Smooth muscle cell (in vitro differentiated cells): ENCODE data around the gene ECE1. TPM values are rescaled to one million over a fixed set of nuclear protein-coding genes. Genes with fewer than 3 reads are reported as not detected.
A peak's percentile ranks its signal among the peaks of the same experiment; 100 is the strongest.

Experiments used
- DNase-seq: peaks from one replicate; lab custom pipeline; 2025; ENCODE audit not compliant: unreplicated experiment; lab: John Stamatoyannopoulos, UW
- H2AFZ ChIP-seq: fragments of 200-600 bp; sonication (generic); 2 replicates; pipeline ENCODE4 v1.6.0; 2016; ENCODE audit warnings: antibody characterized with exemption, low read depth, mild to moderate bottlenecking
- H3F3A ChIP-seq: fragments of 200-600 bp; sonication (generic); 2 replicates; pipeline ENCODE4 v1.6.0; 2017; ENCODE audit warnings: antibody characterized with exemption, low read depth
- H3K27ac ChIP-seq: fragments of 200-600 bp; sonication (generic); 2 replicates; pipeline ENCODE4 v1.5.1; 2016; ENCODE audit warnings: low read depth, mild to moderate bottlenecking
- H3K27me3 ChIP-seq: fragments of 200-600 bp; sonication (generic); 2 replicates; pipeline ENCODE4 v1.6.1; 2016; ENCODE audit warnings: low read depth, mild to moderate bottlenecking
- H3K36me3 ChIP-seq: fragments of 200-600 bp; sonication (generic); 2 replicates; pipeline ENCODE4 v1.5.1; 2016; ENCODE audit warnings: low read depth
- H3K4me1 ChIP-seq: fragments of 200-600 bp; sonication (generic); 2 replicates; pipeline ENCODE4 v1.5.1; 2016; ENCODE audit warnings: low read depth
- H3K4me2 ChIP-seq: fragments of 200-600 bp; sonication (generic); 2 replicates; pipeline ENCODE4 v1.6.0; 2016; ENCODE audit warnings: mild to moderate bottlenecking
- H3K4me3 ChIP-seq: fragments of 200-600 bp; sonication (generic); 2 replicates; pipeline ENCODE4 v1.5.1; 2016; ENCODE audit warnings: mild to moderate bottlenecking
- H3K79me2 ChIP-seq: fragments of 200-600 bp; sonication (generic); 2 replicates; pipeline ENCODE4 v1.6.0; 2016; ENCODE audit warnings: low read depth, mild to moderate bottlenecking
- H3K9ac ChIP-seq: fragments of 200-600 bp; sonication (generic); 2 replicates; pipeline ENCODE4 v1.6.0; 2016; ENCODE audit warnings: low read depth
- H3K9me3 ChIP-seq: fragments of 200-600 bp; sonication (generic); replicated peaks from 2 replicates; pipeline ENCODE4 v1.5.1; 2016; ENCODE audit warnings: low read depth
- H4K20me1 ChIP-seq: fragments of 200-600 bp; sonication (generic); 2 replicates; pipeline ENCODE4 v1.6.0; 2016; ENCODE audit warnings: low read depth
- CTCF ChIP-seq: fragments of 200-600 bp; sonication (generic); IDR thresholded peaks from 2 replicates; pipeline ENCODE4 v1.5.1; 2017; ENCODE audit warnings: borderline replicate concordance, mild to moderate bottlenecking, antibody characterized with exemption; ENCODE audit not compliant: insufficient read depth, poor library complexity, severe bottlenecking
- WGBS: methylation state at CpG from one replicate; pipeline ENCODE4 v1.1.7; 2016; ENCODE audit warnings: low lambda C conversion rate; 5-methylcytosine and 5-hydroxymethylcytosine counted together
- polyA plus RNA-seq: library from polyadenylated mRNA; unstranded; fragments of >200 nt; fragmentation: Nextera tagmentation; extraction: Ambion mirVana; gene quantifications from 2 replicates; pipeline ENCODE4 v1.2.1, GENCODE V29; 2016
- total RNA-seq: library from RNA; depleted of rRNA; stranded (reverse); fragments of >200 nt; gene quantifications from 2 replicates; pipeline ENCODE4 v1.2.3, GENCODE V29; 2014

Gene ECE1
- total and polyA plus RNA-seq, 2 experiments from 2014 or later, result 108 to 129 TPM

GRCh38 chr1:21313203-21313885 lies 23.1 kb upstream of the ECE1 start:
- Histone ChIP-seq H3K9ac (no peak overlapping the region), H3K36me3 (no peaks in the 10 kb centered on the region), H3K4me1 (peaks cover 28% of the 10 kb centered on the region), H3F3A (peaks cover 43% of the 10 kb centered on the region), H3K27ac (peak overlapping the region; percentile 94), H3K4me3 (no peak overlapping the region), H2AFZ (no peak overlapping the region), H3K9me3 (no peaks in the 10 kb centered on the region), H4K20me1 (peaks cover 35% of the 10 kb centered on the region), H3K4me2 (peak overlapping the region; percentile 57), H3K27me3 (no peaks in the 10 kb centered on the region), H3K79me2 (peaks cover 84% of the 10 kb centered on the region)
- 43% methylated on average over 6 of the region's 6 CpGs for WGBS
- DNase-seq, result no peak
- no peak for TF ChIP-seq CTCF

- H3K4me3 ChIP-seq, result no peak overlapping the region
- peak overlapping the region; percentile 94 for H3K27ac ChIP-seq
- H3K4me2 ChIP-seq, result no peak overlapping the region
- H3K9ac ChIP-seq, result no peak overlapping the region
- H3K27me3 ChIP-seq, result no peaks in the 10 kb centered on the region
- no peaks in the 10 kb centered on the region for H3K9me3 ChIP-seq
- no peak for TF ChIP-seq CTCF
- peaks cover 35% of the 10 kb centered on the region for H3K4me1 ChIP-seq
- H3K36me3 ChIP-seq, result no peaks in the 10 kb centered on the region
- DNase-seq, result no peak
- peaks cover 35% of the 10 kb centered on the region for H4K20me1 ChIP-seq
- peaks cover 89% of the 10 kb centered on the region for H3K79me2 ChIP-seq
- H3F3A ChIP-seq, result peaks cover 42% of the 10 kb centered on the region
- WGBS, result 88% methylated on average over 4 of the region's 4 CpGs
- no peak overlapping the region for H2AFZ ChIP-seq
These were observed 22.2 kb upstream of the ECE1 start for GRCh38 chr1:21312407-21312992.

- peaks cover 99% of the 10 kb centered on the region for H3K79me2 ChIP-seq
These were observed 20.8 kb upstream of the ECE1 start for GRCh38 chr1:21311016-21311415.

More at GRCh38 chr1:21311016-21311415, 20.8 kb upstream of the ECE1 start:
- Histone ChIP-seq H3K4me3 (no peak overlapping the region), H3K36me3 (no peaks in the 10 kb centered on the region), H3K9ac (no peak overlapping the region), H3K4me2 (no peak overlapping the region), H3K27ac (peak overlapping the region; percentile 43), H3K27me3 (no peaks in the 10 kb centered on the region), H4K20me1 (peaks cover 36% of the 10 kb centered on the region), H3K9me3 (no peaks in the 10 kb centered on the region), H3K4me1 (peaks cover 35% of the 10 kb centered on the region), H3F3A (peaks cover 41% of the 10 kb centered on the region), H2AFZ (no peak overlapping the region)
- WGBS, result 93% methylated on average over 6 of the region's 6 CpGs
- TF ChIP-seq CTCF, result no peak
- no peak for DNase-seq
